HG03378 (cell line): ENCODE results near the gene KIAA0232.
"Not testable (repeated sequence)": the region's sequence is repeated elsewhere in the genome, so short reads cannot be mapped to it uniquely, and the experiment has no call there.

Experiments
- ATAC-seq: cut with Tn5 transposase; IDR thresholded peaks from one replicate; pipeline ENCODE4 v1.9.1; 2021; ENCODE audit warnings: mild to moderate bottlenecking, moderate library complexity; ENCODE audit not compliant: unreplicated experiment

KIAA0232 gene

DNA sequence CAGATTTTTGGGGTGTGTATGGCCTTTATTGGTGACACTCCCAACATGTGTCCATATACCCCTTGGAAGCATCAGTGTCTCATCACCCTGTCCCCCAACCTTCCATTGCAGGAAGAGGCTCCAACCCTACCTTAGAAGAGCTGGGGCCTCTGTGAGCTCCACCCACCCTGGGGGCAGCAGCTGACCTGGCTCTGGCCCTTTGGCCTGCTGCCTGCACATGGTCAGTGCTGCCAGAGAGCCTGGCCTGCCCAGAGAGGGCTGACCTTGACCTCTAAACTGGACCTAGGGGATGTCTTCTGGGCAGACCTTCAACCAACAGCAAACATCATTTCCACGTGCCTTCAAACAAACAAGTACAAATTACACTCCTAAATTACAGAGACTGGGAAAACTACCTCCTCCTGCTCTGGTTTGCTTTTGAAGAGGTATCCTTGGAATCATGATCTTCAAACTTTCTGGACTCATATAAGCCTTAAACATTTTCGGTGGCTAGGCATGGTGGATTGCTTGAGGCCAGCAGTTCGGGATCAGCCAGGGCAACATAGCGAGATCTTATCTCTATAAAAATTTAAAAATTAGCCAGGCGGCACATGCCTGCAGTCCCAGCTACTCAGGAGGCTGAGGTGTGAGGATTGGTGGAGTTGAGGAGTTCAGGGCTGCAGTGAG, 27.3 kb upstream of the KIAA0232 start:
- no peak for ATAC-seq

DNA sequence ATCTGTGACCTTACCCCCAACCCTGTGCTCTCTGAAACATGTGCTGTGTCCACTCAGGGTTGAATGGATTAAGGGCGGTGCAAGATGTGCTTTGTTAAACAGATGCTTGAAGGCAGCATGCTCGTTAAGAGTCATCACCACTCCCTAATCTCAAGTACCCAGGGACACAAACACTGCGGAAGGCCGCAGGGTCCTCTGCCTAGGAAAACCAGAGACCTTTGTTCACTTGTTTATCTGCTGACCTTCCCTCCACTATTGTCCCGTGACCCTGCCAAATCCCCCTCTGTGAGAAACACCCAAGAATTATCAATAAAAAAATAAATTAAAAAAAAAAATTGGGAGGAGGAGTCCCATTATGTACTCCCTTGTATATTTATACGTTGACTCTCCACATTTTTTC, 26.2 kb upstream of the KIAA0232 start:
- not testable (repeated sequence) for ATAC-seq

DNA sequence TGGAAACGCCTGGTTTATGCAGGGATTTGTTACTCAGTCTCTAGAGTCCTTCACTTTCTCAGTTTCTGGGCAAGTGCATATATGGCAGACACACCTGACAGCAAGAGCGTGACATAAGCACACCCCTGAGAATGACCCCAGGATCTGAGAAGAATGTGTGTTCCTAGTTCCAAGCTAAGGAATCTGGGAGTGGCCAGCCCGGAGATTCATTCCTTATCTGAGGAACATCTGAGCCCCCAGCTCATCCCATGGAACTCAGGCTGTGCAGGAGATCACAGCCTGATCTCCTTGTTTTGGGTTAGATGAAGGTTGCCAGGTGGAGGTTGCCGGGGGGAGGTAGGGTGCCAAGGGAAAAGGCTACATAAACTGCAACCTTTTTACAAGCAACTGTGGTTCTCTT, 23.8 kb upstream of the KIAA0232 start:
- no peak for ATAC-seq

DNA sequence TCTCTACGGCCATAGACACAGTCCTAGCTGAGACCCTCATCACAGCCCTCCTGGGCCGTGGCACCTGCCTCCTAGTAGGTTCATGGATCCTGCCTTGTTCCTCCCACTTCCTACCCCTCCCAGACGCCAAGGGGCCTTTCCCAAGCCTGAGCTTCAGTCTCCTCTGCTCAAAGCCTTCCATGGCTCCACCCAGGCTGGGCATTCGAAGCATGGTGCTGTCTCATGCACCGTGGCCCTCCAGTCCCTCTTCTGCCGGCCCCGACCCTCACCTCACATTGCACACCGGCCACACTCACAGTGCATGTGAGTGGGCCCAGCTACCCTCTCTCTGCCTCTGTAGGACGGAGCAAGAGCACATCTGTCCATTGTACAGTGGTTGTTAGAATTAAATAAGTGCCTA, 21.7 kb upstream of the KIAA0232 start:
- ATAC-seq: no peak

DNA sequence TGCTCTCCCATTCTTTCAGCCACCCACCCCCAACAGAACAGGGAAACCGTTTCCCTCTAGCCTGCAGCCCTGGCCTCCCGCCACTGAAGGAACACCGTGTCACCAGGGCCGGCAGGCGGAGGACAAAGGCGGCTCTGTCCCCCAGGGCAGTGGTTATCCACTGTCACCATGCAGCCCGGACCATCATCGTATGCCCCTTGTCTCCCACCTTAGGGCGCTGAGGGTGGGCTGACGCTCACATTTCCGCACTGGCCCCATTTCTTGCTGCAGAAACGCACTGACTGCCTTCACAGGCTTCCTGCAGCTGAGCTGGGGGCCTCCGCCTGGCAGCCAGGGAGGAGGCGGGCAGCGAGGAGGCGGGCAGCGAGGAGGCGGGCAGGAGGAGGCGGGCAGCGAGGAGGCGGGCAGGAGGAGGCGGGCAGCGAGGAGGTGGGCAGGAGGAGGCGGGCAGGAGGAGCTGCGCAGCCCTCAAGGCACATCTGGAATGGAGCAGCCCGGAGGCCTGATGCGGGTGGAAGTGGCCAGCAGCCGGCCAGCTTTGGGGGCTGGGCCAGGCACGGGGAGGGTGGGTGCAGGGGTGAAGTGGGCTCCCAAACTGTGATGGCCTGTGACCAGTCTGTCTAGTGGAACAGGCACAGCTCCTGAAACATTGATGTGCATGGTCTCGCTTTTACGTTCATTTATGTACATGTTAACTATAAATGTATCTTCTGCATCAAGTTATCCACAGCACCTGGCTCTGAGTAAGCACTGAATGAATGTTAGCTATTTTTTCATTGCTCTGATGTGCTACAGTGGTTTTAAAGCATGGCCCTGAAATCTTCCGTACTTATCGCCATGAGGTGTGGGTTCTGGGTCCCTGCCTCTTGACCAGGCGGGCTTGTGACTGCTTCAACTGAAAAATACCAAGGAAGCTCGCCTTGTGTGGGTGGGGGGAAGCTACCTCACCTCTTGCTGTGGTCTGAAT, 20.6 kb upstream of the KIAA0232 start:
- ATAC-seq: no peak

DNA sequence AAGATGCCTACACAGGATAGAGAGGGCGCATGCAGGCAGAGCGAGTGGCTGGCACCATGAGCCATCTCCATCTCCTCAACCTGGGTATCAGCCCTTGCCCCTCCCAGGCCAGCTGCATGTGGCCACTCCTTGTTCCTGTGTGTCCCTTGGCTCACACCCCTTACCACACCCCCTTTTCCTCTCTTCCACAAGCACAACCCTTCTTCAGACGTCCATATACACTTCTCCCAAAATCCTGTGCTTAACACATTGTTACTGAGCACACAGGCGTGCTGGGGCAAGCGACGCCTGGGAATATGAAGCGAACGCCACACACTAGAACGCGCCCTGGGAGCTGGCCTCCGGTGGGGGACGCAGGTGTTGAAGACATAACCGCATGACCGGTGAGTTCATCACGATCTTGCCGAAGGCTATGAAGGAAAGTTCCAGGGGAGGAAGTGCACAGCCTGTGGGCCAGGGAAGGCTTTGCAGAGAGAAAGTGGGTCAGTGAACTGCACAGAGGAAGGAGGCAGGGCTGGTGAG, 19.1 kb upstream of the KIAA0232 start:
- ATAC-seq: no peak

DNA sequence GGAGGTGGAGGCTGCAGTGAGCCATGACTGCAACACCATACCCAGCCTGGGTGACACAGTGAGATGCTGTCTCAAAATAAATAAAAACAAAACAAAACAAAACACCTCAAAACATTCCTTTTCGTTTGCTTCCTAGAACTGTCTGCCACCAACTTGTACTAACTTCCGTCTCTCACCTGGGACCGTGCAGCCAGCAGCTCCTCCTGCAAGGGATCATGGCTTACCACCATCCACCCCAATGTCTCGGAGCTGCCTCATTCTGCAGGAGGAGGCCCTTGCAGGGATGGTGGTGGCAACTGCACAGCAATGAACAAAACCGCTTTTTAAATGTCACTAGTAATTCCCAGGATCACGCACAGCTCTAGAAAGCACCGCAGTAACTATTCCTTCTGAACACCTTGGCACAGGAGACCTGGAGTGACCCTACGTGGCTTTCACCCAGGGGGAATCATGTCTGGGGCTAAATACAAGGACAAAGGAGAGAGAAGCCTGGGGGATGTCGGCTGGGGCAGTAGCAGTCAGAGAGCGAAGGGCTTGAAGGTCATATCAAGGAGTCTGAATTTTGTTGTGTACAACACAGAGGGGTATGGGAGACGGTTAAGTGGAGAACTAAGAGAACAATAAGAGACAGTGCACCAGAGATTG, 17.4 kb upstream of the KIAA0232 start:
- no peak for ATAC-seq

DNA sequence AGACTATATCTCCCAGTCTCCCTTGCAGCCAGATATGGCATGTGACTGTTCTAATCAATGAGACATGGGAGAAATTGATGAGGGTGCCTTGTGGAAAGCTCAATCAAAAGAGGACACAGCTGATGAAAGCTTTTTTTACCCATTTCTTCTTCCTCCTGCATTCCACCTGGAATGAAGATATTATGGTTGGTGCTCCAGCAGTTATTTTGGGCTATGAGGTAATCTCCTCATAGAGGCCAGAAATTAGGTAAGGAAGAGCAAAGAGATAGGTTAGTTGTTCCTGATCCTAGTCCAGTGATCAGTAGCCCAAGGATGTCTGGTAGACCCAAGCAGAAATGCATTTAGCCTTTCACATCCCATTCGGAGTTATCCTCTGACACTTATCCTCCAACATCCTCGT, 16.8 kb upstream of the KIAA0232 start:
- no peak for ATAC-seq

DNA sequence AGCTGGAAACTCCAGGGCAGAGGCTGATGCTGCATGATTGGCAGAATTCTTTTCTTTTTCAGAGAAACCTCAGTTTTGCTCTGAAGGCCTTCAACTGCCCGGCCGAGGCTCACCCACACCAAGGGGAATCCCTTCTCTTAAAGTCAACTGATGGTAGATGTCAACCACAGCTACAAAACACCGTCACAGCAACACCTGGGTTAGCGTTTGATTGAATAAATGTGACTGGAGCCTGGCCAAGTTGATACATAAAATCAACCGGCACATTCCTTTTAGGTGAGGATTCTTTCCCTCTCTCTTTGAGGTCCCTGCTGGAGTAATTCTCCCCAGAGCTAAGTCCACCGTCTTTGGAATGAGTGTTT, 15.2 kb upstream of the KIAA0232 start:
- no peak for ATAC-seq

DNA sequence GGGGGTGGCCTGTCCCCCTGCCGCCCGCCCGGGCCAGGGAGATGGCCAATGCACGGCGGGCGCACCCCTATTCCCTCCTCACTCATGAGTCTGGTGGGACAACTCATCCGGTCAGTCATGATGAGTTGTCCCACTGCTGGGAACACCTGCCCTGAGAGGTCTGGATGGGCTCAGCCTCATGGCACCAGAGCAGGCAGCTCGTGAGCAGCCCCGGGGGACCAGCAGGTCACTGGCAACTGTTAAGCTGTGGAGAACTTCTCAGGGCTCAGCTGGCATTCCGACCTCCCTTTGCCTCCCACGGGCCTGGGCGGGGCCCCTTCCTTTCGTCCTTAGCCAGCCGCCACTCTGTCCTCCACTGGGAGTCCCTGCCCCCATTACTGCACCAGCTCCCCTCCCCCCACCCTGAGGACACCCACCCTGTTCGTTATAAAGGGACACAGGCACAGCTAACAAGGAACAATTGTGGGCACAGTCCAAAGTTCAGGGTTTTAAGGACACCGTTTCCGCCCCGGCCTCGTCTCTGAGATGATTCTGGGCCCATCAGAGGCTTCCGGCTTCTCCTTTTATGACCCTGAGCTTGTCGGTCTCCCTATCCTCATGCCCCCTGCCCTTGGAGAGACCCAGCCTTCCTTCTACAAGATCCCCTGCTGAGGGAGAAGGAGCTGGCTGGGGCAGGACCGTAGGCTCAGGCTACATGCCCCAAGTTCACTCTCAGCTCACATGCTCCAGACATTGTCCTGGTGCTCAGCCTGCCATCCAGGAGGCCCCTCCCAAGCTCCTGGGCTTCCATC, 14.6 kb upstream of the KIAA0232 start:
- ATAC-seq: no peak

DNA sequence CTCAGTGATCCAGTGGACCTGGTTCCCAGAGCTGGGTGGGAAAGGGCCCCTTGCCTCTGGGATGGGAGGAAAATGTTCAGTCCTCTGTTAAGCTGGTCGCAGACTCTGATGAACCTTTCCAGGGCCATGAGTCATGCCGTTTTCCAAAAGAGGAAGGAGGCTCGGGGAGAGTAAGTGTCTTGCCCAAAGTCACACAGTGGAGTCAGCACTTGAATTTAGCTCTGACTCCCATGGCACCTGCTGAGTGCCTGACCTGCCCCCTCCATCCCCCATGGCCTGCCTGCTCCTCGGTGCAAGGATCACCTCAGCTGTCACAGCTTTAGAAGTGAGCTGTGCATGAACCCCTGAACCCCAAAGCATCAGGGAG, 14.0 kb upstream of the KIAA0232 start:
- no peak for ATAC-seq

DNA sequence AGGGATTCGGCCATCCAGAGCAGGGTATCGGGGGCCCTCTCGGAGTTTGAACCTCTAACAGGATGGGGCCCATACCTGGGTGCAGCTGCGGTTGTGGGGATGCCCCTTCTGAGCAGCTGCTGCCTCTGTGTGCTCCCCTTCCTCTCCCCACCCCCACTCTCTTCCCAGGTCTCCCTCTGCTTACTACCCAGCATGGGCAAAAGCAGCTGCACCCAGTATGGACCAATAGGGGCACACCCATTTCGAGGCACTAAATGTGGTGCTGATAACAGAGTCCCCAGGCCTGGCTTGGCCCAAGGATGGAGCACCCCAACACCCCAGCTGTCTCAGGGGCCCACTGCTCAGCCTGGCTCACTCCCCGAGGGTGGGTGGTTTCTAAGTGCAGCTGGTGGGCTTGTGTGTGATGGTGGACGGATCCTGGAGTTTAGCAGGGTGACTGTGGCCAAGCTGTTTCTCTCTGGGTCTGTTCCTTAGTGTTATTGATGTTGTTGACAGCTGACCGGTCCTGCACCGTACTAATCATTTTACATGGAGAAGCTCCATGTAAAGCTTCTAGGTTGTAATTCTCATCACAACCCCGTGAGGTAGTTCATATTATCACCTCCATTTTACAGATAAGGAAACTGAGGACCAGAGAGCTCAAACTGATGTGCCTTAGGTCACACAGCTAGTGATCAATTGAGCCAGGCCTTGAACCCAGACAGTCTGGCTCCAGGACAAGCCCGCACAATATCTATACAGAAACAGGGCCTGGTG, 13.1 kb upstream of the KIAA0232 start:
- no peak for ATAC-seq

DNA sequence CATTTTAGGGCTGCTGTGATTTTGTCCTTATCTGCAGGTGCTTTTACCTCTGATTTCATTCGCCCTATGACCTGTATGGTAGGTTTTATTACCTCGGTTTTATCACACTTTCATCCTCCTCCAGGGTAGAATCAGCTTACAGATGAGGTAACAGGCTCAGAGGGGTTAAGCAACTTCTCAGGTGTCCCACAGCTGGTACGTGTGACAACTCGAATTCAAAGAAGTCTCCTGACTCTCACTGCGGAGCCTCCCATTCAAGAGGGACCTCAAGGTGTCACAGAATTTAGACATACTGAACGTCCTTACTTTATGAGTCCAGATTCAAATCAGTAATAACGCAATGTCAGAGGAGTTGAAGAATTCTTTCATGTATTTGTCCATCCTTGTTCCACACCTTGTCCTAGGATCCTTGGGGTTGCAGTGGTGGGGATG, 12.5 kb upstream of the KIAA0232 start:
- ATAC-seq: no peak

DNA sequence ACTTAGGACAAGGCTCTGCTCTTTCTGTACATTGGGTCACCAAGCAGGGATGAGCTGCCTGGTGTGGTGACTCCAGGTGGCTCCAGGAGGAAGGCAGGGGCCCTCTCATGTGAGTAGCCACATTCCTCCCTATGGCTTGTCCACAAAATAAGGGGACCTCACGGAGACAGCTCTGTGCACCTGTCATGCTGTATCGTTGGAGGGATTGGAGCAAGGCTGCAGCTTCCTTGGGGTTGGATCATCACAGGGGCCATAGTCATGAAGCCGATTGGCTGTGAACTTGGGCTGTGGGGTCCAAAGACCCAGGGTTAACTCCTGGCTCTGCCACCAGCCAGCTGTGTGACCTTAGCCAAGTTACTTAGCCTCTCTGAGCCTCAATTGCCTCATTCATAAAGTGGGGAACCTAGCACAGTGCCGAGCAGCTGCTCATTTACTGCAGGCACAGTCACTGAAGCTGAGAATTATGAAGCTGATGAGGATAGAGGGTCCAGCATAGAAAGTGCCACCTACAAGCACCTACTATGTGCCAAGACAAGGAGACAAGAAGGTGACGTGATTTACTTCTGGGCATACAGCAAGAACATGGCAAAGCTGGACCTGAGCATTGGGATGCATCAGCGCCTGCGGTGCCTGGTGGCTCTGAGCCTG, 11.8 kb upstream of the KIAA0232 start:
- no peak for ATAC-seq

DNA sequence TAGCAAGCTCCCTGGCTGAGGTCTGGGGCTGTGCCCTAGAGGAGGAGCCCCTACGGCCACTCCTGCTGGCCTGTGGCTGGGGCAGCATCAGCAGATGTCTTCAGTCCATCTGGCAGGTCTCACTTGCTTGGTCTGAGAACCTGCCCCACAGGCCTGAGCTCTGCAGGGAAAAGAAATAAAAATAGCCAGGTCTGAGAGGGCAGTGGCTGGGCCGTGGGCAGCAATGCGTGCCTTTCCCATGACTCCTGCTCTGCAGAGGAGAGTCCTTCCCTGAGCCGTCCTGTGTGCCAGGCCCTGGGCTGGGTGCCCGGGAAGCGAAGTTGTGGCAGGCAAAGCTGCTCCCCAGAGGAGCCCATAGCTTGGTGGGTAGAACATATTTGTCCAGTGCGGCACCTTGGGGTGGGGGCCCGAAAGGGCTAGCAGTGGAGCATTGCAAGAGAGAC, 11.3 kb upstream of the KIAA0232 start:
- no peak for ATAC-seq

DNA sequence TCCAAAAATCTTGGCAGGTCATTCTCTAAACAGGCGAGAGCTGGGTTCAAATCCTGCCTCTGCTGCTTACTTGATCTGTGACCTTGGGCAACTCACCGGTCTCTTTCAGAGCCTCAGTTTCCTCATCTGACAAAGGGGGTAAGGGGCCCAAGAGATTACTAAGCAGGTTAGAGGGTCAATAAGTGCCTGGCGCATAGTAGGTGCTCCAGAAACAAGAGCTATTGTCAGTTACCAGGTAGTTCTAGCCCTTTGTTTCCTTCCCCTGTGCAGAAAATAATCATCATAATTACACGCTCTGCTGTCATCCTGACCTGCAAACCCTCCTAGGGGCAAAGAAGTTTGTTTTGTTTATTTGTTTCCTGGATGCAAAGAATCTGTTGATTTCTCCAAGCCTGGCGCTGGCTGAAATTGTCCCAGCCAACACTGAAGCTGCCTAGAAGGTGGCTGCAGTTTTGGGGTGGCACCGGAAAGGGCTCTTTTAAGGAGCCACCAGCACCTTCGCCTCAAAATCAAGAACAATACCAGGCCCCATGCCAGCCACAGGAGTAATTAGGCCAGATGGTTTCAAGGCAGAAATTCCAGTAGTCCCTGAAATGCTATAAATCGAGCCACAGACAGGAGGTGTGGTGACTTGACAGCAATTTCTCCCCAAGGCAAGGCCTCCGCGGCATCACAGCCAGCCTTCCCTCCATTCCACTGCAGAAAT, 10.2 kb upstream of the KIAA0232 start:
- ATAC-seq: no peak

DNA sequence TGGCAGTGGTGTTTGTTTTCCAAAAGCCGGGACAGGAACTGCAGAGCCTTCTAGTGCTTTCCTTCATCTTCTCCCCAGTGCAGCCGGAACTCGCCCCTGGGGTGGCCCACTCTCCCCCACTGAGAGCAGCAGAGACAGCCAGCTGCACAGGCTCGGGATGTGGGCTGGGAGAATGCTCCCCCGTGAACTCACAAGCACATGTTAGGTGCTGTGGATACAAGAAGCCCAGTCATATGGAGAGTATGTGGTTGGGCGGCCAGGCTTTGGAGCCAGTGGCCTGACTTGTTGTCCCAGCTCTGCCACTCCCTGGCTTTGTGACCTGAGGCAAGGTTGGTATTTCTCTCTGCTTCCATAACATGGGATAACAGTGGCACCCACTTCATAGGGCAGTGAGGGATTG, 9.4 kb upstream of the KIAA0232 start:
- ATAC-seq: no peak

DNA sequence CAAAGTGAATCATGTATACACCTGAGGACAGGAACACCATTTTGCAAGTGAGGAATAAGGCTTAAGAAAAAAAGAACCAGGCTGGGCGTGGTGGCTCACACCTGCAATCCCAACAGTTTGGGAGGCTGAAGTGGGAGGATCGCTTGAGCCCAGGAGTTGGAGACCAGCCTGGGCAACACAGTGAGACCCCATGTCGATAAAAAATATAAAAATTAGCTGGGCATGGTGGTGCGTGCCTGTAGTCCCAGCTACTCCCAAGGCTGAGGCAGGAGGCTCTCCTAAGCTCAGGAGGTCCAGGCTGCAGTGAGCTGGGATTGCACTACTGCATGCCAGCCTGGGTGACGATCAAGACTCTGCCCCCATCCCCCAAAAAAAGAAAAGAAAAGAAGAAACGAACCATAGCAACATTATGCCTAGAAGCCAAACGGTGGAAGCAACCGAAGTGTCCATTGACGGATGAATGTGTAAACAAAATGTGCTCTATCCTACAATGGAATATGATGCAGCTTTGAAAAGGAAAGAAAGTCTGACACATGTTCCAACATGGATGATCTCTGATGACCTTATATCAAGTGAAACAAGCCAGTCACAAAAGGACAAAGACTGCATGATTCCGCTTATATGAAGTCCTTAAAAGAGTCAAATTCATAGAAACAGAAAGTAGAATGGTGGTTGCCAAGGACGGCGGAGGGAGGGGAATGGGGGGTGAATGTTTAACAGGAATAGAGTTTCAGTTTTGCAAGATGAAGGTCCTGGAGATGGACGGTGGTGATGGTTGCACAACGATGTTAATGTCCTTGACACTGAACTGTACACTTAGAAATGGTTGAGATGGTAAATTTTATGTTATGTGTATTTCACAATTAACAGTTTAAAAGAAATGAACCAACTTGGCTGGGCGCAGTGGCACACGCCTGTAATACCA, 8.6 kb upstream of the KIAA0232 start:
- ATAC-seq: no peak
